LNCaP clone FGC (cell line): ENCODE results near the gene UBE2Q2.

Source experiments
- DNase-seq: peaks from one replicate; pipeline ENCODE4 v3.0.0-alpha.2; 2011; ENCODE audit warnings: low read depth
- H3K4me3 ChIP-seq: 2 replicates; pipeline ENCODE4 v1.5.1; 2011; ENCODE audit warnings: mild to moderate bottlenecking, low read depth, low read length, control low read depth
- TF ChIP-seq, protein P1 (sequence below): IDR thresholded peaks from 2 replicates; pipeline ENCODE4 v1.5.1; 2012; ENCODE audit warnings: mild to moderate bottlenecking; ENCODE audit not compliant: control insufficient read depth, insufficient read depth; ENCODE audit errors: extremely low read depth

Gene UBE2Q2

DNA sequence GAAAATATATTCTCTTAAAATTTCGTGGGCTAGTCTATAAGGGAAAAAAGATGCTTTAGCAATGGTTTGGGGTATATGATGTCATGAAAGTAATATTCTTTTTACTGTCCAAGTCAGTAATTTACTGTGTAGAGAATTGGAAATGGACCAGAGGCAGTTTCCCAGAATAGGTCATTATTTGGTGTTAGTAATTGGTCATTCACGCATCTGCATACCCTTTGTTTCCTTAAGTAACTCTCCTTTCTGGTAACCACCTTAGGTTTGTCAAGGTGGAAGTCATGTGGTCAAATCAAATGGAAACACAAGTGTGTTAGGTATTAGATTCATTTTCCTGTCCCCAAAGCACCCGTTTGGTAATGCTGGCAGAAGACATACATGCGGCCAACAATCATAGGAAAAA is 84.4 kb downstream of the UBE2Q2 start:
- no peak for DNase-seq

GRCh38 chr15:75928680-75929608 is 85.7 kb downstream of the UBE2Q2 start:
- TF ChIP-seq, protein P1, sequence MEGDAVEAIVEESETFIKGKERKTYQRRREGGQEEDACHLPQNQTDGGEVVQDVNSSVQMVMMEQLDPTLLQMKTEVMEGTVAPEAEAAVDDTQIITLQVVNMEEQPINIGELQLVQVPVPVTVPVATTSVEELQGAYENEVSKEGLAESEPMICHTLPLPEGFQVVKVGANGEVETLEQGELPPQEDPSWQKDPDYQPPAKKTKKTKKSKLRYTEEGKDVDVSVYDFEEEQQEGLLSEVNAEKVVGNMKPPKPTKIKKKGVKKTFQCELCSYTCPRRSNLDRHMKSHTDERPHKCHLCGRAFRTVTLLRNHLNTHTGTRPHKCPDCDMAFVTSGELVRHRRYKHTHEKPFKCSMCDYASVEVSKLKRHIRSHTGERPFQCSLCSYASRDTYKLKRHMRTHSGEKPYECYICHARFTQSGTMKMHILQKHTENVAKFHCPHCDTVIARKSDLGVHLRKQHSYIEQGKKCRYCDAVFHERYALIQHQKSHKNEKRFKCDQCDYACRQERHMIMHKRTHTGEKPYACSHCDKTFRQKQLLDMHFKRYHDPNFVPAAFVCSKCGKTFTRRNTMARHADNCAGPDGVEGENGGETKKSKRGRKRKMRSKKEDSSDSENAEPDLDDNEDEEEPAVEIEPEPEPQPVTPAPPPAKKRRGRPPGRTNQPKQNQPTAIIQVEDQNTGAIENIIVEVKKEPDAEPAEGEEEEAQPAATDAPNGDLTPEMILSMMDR = peak; percentile 73
- DNase-seq = no peak
- no peak overlapping the region for H3K4me3 ChIP-seq

More for the DNA sequence above, 84.4 kb downstream of the UBE2Q2 start:
- H3K4me3 ChIP-seq = no peak overlapping the region
- TF ChIP-seq, protein P1 = no peak

DNA sequence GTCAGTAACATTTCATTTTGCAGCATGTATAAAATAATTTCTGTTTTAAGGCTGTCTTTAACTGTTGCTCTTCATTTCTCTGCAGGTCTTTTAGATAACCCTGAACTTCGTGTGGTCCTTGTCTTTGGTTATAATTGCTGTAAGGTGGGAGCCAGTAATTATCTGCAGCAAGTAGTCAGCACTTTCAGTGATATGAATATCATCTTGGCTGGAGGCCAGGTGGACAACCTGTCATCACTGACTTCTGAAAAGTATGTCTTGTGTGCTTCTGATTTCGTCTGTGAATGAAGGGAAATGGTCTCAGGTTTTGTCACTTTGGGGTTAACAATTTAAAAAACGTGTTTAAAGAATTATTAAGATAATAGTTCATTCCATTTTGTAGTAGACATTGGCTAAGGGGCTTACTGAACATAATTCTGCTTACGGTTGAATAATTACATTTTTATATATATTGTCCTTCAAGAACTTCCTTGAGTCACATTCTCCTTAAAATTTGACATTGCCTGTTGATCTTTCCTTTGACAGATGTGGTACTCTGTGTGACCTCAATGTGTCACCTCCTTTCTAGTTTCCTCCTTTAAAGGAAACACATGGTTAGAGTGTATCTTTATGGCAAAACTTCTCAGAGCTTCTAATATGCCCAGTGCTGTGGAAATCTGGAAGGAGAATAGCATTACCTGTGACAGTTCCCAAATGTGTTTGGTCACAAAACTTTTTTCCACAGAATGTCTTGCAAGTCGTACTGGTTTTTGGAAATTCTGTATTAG is 86.7 kb downstream of the UBE2Q2 start:
- H3K4me3 ChIP-seq = no peak overlapping the region
- no peak for DNase-seq
- TF ChIP-seq, protein P1 = no peak

- no peak overlapping the region for H3K4me3 ChIP-seq
- TF ChIP-seq, protein P1 = no peak
- DNase-seq = no peak
Observed at GRCh38 chr15:75930866-75931265, 87.6 kb downstream of the UBE2Q2 start.

GRCh38 chr15:75942464-75942863 is 99.2 kb downstream of the UBE2Q2 start:
- DNase-seq = no peak
- no peak overlapping the region for H3K4me3 ChIP-seq
- TF ChIP-seq, protein P1 = no peak

GRCh38 chr15:75943246-75943645 is 100.0 kb downstream of the UBE2Q2 start:
- TF ChIP-seq, protein P1 = no peak
- no peak overlapping the region for H3K4me3 ChIP-seq
- DNase-seq = no peak
